ENCODE measurements around the gene LRIT2.

LRIT2 gene

DNA sequence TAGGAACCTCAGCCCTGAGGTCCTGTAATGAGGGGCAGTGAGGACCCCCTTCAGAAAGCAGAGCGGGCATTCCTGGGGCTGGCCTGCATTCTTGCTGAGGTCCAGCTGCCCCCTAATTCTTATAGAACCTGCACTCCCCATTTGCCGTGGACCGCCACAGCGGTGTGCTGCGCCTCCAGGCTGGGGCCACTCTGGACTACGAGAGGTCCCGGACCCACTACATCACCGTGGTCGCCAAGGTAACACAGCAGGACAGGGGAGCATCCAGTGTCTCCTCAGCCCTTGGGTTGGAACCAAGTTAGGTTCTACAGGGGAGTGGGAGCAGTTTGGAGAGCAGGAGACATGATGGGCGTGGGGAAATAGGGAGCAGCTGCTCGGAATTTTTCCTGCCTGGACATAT lies 23.7 kb downstream of the LRIT2 start:
- H3K4me3 ChIP-seq (ENCODE audit: low read depth, low read length): no peak overlapping the region
- TF ChIP-seq, protein P1, sequence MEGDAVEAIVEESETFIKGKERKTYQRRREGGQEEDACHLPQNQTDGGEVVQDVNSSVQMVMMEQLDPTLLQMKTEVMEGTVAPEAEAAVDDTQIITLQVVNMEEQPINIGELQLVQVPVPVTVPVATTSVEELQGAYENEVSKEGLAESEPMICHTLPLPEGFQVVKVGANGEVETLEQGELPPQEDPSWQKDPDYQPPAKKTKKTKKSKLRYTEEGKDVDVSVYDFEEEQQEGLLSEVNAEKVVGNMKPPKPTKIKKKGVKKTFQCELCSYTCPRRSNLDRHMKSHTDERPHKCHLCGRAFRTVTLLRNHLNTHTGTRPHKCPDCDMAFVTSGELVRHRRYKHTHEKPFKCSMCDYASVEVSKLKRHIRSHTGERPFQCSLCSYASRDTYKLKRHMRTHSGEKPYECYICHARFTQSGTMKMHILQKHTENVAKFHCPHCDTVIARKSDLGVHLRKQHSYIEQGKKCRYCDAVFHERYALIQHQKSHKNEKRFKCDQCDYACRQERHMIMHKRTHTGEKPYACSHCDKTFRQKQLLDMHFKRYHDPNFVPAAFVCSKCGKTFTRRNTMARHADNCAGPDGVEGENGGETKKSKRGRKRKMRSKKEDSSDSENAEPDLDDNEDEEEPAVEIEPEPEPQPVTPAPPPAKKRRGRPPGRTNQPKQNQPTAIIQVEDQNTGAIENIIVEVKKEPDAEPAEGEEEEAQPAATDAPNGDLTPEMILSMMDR (IDR thresholded peaks at IDR 0.05; ENCODE audit: insufficient read depth, low read length, missing control alignments): no peak
- no peak for DNase-seq (ENCODE audit: low read depth, low spot score)
- POLR2A ChIA-PET: no interaction called here
- CTCF ChIA-PET: no interaction called here

- no peak overlapping the region for H3K4me3 ChIP-seq (ENCODE audit: low read depth, low read length)
- DNase-seq (ENCODE audit: low read depth, low spot score): no peak
- TF ChIP-seq, protein P1 (IDR thresholded peaks at IDR 0.05; ENCODE audit: insufficient read depth, low read length, missing control alignments): no peak
- CTCF ChIA-PET: no interaction called here
- POLR2A ChIA-PET: no interaction called here
Measured at GRCh38 chr10:84201244-84201606, 24.1 kb downstream of the LRIT2 start.

- TF ChIP-seq, protein P1 (IDR thresholded peaks at IDR 0.05; ENCODE audit: insufficient read depth, low read length, missing control alignments): no peak
- H3K4me3 ChIP-seq (ENCODE audit: low read depth, low read length): no peak overlapping the region
- POLR2A ChIA-PET: no interaction called here
- no peak for DNase-seq (ENCODE audit: low read depth, low spot score)
- CTCF ChIA-PET: no interaction called here
Measured at GRCh38 chr10:84200537-84201243, 24.7 kb downstream of the LRIT2 start.

DNA sequence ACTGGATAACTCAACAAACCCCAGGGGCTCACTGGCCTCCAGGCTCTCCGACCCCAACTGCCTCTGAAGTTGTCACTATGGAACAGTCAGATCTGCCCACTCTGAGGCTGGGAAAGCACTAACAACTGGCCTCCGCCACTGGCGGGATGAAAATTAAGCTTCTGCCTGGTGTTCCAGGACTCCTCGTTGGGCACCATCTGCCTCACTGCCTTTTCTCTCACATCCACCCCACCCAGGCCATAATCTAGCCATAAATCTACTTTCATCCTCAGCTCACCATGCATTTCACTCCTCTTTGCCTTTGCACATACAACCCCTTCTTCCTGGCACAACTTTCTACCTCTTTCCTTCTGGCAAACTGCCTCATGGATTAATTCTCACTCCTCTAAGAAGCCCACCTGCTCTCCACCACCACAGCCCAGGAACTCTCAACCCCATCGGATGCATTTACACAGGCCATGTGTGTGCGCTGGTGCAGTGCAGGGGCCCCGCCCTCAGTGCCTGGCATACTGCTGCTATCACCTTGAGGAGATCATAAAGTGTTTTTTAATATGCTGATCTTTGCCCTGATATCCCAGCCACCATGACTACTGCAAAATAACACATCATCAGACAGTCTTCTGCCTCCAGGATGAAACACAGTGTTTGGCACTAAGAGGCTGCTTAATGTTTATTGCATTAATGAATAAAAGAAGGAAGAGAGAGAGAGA lies 27.0 kb downstream of the LRIT2 start:
- ChIA-PET POLR2A (no interaction called here), CTCF (no interaction called here)
- TF ChIP-seq, protein P1 (IDR thresholded peaks at IDR 0.05; ENCODE audit: insufficient read depth, low read length, missing control alignments): no peak

GRCh38 chr10:84197643-84198042 lies 27.7 kb downstream of the LRIT2 start:
- DNase-seq (ENCODE audit: low read depth, low spot score): no peak
- H3K4me3 ChIP-seq (ENCODE audit: low read depth, low read length): no peak overlapping the region
- TF ChIP-seq, protein P1 (IDR thresholded peaks at IDR 0.05; ENCODE audit: insufficient read depth, low read length, missing control alignments): no peak
- CTCF ChIA-PET: no interaction called here
- POLR2A ChIA-PET: no interaction called here

More for the DNA sequence above, 27.0 kb downstream of the LRIT2 start:
- no peak overlapping the region for H3K4me3 ChIP-seq (ENCODE audit: low read depth, low read length)
- DNase-seq (ENCODE audit: low read depth, low spot score): no peak

- TF ChIP-seq, protein P1 (IDR thresholded peaks at IDR 0.05; ENCODE audit: insufficient read depth, low read length, missing control alignments): no peak
- ChIA-PET POLR2A (no interaction called here), CTCF (no interaction called here)
- H3K4me3 ChIP-seq (ENCODE audit: low read depth, low read length): no peak overlapping the region
- no peak for DNase-seq (ENCODE audit: low read depth, low spot score)
Measured at GRCh38 chr10:84196941-84197340, 28.4 kb downstream of the LRIT2 start.
